GM18520 (cell line): ENCODE measurements around the gene THOC5.

ENCODE experiments used
- ATAC-seq: cut with Tn5 transposase; IDR thresholded peaks from one replicate; pipeline ENCODE4 v1.9.1; 2021; ENCODE audit not compliant: unreplicated experiment

The THOC5 gene

DNA sequence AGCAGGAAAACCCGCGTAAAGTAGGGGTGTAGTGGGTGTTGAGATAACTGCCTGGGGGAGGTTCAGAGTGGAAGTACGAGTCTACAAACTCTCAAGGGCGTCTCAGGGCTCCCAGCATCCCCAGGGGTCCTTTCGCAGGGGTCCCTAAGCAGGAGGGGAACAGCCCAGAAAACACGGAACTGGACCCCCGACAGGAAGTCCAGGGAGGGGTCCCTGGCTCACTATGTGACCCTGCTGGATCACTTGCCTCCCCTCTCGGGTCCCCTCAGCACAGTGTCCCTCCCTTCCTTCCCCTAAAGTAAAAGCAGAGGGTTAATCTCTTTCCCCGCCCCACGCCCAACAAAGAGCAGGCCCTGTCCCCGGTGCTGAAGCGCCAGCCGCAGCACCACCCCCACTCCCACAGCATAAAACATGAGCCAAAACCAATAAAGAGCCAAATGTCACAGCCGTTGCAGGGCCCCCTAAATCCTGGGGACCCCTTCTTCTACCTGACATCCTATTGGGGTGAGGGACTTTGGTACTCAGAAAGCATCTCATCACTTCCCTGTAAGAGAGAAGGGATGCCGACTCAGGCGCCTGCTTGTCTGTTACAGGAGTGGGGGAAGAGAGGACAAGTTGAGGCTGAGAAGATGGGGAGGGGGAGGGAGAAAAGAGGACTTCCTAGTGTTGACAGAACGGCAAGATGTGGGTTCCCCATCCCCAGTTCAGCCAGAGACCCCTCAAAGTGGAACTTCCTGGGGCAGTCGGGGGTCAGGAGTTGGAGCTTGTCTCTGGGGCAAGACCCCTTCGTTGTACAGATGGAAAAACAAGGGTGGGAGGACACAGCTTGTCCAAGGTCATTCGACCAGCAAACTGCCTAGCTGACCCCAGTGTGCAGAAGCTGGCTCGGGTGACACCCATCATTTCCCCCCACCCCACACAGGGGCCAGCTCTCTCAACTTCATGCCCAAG, 75.0 kb downstream of the THOC5 start:
- no peak for ATAC-seq

DNA sequence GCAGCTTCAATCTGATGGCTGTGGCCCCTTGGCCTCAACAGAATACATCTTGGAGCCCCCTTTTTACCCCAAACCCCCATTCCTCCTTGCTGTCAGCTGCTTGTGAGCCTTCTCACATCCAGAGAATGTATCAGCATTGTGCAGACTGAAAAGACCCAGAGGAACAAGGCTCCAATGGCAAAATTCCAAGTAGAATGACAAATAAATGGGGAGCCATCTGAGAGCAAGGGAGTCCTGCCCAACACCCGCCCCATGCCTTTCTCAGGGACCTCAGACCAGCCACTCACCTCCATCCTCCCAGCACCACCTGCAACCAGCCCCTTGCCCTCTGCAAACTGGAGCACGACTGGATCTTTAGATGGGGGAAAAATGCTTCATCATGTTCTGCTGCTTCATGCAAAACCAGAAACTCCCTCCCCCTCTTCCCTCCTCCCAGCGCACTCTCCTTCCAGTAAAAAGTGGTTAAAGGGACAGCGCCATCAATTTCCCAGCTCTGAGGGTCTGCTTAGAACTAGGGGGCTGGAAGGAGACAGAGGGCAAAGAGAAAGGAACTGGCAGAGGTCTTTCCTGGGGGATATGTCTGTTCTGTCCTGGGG, 75.7 kb downstream of the THOC5 start:
- no peak for ATAC-seq

DNA sequence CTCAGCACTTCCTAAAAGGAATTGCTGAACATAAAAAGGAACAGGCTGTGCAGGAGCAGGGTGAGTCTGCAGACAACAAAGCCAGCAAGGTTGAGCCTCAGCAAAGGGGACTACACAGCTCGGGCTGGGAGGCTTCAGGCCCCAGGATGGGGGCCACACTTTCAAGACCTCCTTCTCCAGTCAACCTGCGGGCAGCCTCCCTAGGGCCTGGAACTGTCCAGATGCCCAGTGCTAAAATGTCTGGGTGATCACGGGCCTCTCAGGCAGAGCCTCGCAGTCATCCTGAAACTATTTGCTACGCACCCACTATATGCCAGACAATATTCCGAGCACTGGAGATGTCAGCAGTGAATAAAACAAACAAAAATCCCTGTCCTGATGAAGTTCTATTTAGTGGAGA, 77.4 kb downstream of the THOC5 start:
- ATAC-seq, result no peak

DNA sequence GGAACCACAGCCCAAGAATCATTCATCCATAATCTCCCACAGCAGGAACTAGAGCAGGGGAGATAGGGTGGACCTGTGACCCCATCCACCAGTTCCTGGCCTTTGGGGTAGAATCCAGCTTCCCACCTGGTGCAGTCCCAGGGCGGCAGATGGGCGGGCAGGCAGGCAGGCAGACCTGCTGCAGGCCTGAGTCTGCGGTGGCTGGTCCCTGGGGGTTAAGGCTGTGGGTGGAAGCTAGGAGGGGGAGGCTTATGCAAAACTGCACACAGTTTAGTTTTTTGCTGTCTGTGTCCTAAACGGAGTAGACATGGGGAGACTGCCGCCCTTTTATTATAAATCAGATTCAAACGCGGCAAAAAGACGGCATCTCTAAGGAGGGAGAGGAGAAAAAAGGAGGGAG, 78.0 kb downstream of the THOC5 start:
- peak; percentile 45 for ATAC-seq

DNA sequence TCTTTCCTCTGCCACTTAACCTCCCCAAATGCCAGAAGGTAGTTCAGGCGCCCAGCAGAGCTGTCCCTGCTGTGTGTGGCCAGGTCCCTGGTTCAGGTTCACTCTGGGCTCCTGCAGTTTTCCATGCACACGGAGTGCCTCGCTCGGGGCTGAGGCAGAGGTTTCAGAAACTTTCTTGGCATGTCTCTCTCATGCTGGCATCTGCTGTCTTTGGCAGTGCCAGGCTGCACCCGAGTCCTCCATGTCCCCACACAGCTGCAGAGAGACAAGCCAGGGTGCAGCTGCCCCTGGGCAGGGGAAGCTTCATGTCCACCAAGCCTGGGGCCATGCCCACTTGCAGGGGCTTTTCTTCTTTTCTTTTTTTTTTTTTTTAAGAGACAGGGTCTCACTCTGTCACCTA, 80.6 kb downstream of the THOC5 start:
- no peak for ATAC-seq

DNA sequence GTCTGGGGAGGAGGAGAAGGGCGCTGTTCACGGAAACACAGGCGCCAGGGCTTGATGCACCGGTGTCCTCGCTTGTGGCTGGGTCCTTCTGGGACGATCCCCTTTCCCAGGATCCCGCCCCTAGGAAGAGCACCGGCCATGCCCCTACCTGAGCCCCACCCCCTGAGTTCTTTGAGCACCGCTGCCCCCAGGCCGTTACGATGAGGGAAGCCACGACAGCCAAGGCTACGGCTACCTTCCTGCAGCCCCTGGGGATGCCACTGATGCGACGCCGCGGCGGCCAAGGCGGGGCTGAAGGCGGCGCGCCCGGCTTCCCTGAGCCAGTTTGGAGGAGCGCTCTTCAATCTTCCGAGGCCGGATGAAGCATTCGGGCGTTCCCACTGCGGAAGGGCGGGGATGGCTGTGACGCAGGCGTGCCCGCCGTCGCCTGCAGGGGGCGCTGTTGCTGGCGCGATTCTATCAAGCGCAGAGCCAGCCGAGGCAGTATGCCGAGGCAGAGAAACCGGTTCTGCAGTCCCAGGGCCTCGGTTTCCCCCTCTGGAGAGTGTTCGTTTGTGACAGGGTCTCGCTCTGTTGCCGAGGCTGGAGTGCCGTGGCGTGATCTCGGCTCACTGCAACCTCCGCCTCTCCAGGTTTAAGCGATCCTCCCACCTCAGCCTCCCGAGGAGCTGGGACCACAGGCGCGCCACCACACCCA, 83.2 kb downstream of the THOC5 start:
- ATAC-seq, result no peak

DNA sequence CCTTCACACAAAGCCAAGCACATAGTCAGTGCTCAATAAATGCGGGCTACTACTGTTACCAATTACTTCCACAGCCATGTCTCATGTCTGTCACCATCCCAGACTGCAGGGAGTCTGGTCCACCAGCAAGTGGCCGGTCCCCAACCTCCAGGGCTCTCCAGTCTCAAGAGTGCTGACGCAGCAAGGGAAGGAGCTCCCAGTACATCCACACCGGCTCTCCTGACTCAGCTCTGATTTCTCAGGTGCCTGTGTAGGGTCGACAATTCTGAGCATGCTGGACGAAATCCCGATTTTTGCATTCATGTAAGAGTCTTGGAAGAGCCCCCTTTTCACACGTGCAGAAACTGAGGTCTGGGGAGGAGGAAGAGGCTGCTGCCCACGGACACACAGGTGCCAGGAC, 83.8 kb downstream of the THOC5 start:
- ATAC-seq, result no peak

DNA sequence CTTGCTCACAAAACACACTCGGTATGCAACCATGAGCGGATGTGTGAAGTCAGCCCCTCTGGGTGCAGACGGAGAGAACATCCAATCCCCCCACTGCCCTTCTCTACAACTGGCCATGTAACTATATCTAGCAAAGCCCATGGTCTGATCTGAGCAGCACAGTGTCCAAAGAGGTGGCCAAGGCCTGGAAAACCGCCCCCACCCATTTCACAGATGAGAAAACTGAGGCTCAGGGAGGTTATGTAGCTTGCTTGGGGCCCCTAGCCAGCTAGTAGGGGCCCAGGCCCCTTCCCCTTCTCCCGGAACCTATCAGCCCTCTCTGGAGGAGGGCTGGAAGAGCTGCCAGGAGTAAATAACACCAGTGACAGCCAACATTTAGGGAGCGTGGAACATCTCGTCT, 89.0 kb downstream of the THOC5 start:
- no peak for ATAC-seq

DNA sequence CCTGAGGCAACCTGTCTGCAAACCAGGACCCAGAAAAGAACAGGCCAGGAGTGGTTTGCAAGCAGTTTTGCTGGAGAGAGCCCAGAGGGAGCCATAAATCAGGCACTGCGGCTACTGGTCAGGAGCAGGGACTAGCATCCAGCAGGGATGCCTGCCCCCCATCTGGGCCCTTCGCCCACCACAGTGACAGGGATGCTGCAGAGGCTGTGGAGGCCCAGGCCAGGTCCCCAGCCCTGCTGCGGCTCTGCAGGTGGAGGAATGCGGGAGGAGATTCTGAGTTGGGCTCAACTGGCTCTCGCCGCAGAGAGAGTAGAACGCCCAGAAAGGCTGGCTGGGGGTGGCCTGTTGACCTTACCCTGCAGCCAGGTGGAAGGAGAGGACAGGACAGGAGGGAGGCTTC, 89.9 kb downstream of the THOC5 start:
- ATAC-seq, result no peak

DNA sequence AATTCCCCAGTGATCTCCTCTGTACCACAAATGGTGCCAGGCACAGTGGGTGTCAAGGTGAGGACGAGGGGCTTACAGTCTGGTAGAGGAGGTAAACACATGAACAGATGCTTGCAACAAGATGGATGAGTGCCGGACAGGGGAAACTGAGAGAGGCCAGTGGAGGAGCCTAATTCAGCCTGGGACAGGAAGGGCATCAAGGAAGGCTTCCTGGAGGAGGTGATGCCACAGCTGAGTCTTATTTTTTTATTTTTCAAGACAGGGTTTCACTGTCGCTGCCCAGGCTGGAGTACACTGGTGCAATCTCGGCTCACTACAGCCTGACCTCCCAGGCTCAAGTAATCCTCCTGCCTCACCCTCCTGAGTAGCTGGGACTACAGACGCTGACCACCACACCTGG, 92.3 kb downstream of the THOC5 start:
- ATAC-seq, result no peak

DNA sequence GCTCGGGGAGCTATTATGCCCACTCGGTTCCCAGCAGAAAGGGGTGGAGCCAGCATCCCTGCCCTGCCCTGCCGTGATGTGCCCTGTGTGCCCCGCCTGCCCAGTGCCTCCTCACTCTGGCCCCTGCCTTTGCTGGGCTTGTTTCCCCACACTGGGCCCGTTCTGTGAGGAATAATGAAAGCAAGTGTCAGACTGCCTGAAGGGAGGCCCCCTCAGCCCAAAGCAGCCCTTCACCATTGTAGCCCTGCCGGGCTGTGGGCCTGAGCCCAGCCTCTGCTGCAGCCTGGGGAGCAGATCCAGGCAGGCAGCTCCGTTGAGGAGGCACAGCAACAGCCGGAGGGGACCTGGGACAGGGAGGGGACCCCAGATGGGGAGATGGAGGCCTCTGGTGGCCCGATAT, 93.8 kb downstream of the THOC5 start:
- ATAC-seq, result no peak

DNA sequence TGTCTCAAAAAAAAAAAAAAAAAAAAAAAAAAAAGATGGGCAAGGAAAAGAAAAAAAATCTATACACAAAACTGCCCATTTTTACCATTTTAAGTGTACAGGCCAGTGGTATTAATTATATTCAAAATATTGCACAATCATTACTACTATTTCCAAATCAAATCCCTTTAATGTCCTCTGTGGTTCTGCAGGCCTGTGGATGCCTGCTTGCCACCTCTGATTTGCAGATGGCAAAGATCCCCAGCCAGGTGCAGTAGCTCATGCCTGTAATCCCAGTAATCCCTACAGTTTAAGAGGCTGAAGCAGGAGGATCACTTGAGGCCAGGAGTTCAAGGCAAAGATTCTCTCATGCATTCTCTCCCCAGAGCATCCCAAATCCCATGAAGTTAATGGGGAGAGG, 95.0 kb downstream of the THOC5 start:
- no peak for ATAC-seq

DNA sequence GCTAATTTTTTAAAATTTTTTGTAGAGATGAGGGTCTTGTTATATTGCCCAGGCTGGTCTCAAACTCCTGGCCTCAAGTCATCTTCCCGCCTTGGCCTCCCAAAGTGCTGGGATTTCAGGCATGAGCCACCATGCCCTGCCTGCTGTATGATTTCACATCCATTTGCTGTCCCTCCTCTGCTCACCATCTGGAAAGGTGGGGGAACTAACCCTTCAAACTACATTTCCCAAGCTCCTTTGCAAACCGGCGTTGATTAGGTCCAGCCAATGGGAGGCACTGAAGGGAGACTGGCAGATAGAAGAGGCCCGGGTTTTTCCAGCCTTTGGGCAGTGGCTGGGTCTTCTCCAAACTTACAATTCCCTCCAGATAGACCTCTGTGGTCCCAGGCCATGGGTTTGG, 95.8 kb downstream of the THOC5 start:
- ATAC-seq, result no peak

DNA sequence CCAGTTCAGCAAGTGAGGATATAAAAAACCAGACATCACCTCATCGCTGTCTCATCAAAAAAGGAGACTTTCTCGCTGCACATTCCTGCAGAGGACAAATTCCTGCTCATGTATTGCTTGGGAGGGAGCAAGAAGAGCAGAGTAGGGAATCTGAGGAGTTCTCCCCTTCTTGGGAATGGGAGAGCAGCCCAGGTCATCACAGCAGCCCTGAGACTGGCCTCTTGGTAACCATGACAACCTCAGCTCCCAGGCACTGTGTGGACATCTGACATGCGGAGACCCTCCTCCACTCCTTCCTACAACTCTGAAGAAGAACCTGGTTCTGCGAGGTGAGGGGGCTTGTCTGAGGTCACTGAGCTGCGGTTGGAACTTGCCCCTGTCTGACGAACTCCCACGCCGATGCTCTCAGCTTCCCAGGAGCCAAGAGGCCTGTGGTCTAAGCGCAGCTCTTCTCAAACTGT, 97.3 kb downstream of the THOC5 start:
- no peak for ATAC-seq
